K562 (cell line): ENCODE results near the gene FRMPD4. TPM values are rescaled to one million over a fixed set of nuclear protein-coding genes. Genes with fewer than 3 reads are reported as not detected.

Experiments
- ATAC-seq: fragments of 200-7000 bp; cut with Tn5 transposase; 3 replicates; pipeline ENCODE4 v1.9.1; 2020; ENCODE audit warnings: moderate library complexity
- BruUV-seq: library from RNA; stranded (reverse); fragments of 400-500 nt; replicated peaks from 2 replicates; lab custom pipeline; 2021; lab: Mats Ljungman, UMichigan
- CTCF ChIA-PET: fragments of 300-600 bp; formaldehyde crosslinking; extraction: SDS; loops from one replicate; lab custom pipeline; 2021; ENCODE audit warnings: low intra/inter-chr PET ratio; lab: Yijun Ruan, JAX
- POLR2A ChIA-PET: fragments of 300-600, 350-650 bp; sonication (Branson Sonifier 250); formaldehyde crosslinking; extraction: SDS; loops from one replicate; lab custom pipeline; 2021; ENCODE audit warnings: antibody characterized with exemption, inconsistent platforms; lab: Yijun Ruan, JAX
- DNase-seq, 4 experiments: peaks; one replicate each; pipeline versions ENCODE4 v3.0.0 to v3.0.0-alpha.2; 2011 to 2018; ENCODE audit warnings: low spot score in 3 of 4, mixed read lengths in 3 of 4; ENCODE audit errors: extremely low read depth in 1 of 4
- FAIRE-seq: peaks from 2 replicates; lab custom pipeline; 2011; peaks lifted over from hg19 to GRCh38; lab: Jason Lieb, UNC
- H2AFZ ChIP-seq: 2 replicates; pipeline ENCODE4 v1.6.0; 2011; ENCODE audit warnings: low read depth, low read length, control low read depth, inconsistent platforms
- H3K27ac ChIP-seq: fragments of 200-600 bp; 3 replicates; pipeline ENCODE4 v1.8.0; 2011; ENCODE audit warnings: low read depth, mild to moderate bottlenecking, control low read depth, inconsistent platforms, low read length, moderate library complexity, mixed read lengths; ENCODE audit errors: extremely low read depth
- H3K27me3 ChIP-seq, 2 experiments: fragments of 300-600 bp in 1 of 2; 2 replicates in 1 of 2; 3 replicates in 1 of 2; pipeline versions ENCODE4 v1.6.0 to v1.8.0; 2011; ENCODE audit warnings: inconsistent platforms in 2 of 2, low read length in 2 of 2, mild to moderate bottlenecking in 1 of 2, mixed read lengths in 1 of 2, moderate library complexity in 1 of 2; ENCODE audit not compliant: control insufficient read depth in 2 of 2, insufficient read depth in 2 of 2
- H3K36me3 ChIP-seq: fragments of 300-600 bp; 3 replicates; pipeline ENCODE4 v1.8.0; 2011; ENCODE audit warnings: mild to moderate bottlenecking, low read length, inconsistent platforms; ENCODE audit not compliant: control insufficient read depth, insufficient read depth
- H3K4me1 ChIP-seq, 2 experiments: fragments of 200-600 bp in 1 of 2; replicated peaks in 1 of 2; 2 replicates in 1 of 2; 3 replicates in 1 of 2; pipeline versions ENCODE4 v1.5.1 to v1.8.0; 2011; ENCODE audit warnings: inconsistent platforms in 2 of 2, low read length in 2 of 2, mild to moderate bottlenecking in 1 of 2, mixed read lengths in 1 of 2, moderate library complexity in 1 of 2; ENCODE audit not compliant: control insufficient read depth in 2 of 2, insufficient read depth in 2 of 2
- H3K4me2 ChIP-seq: 2 replicates; pipeline ENCODE4 v1.6.1; 2011; ENCODE audit warnings: low read length, control low read depth, inconsistent platforms, mixed read lengths; ENCODE audit not compliant: insufficient read depth
- H3K4me3 ChIP-seq: fragments of 200-600 bp; sonication (generic), shearing (Covaris generic); 2 replicates; pipeline ENCODE4 v1.5.1; 2016; ENCODE audit warnings: control low read depth, inconsistent platforms
- H3K79me2 ChIP-seq: fragments of 200-600 bp; 3 replicates; pipeline ENCODE4 v1.8.0; 2011; ENCODE audit warnings: low read length, inconsistent platforms; ENCODE audit not compliant: control insufficient read depth, insufficient read depth
- H3K9ac ChIP-seq, 2 experiments: 2 replicates each; pipeline versions ENCODE4 v1.6.0 to v1.6.1; 2011; ENCODE audit warnings: low read depth in 2 of 2, low read length in 2 of 2, control low read depth in 1 of 2, inconsistent platforms in 1 of 2, mild to moderate bottlenecking in 1 of 2, mixed read lengths in 1 of 2; ENCODE audit not compliant: insufficient read depth in 1 of 2
- H3K9me1 ChIP-seq: one replicate; pipeline ENCODE4 v1.6.0; 2011; ENCODE audit warnings: inconsistent platforms, mild to moderate bottlenecking, low read length, moderate library complexity; ENCODE audit not compliant: control insufficient read depth, insufficient read depth
- H3K9me3 ChIP-seq: replicated peaks from 2 replicates; pipeline ENCODE4 v1.5.1; 2011; ENCODE audit warnings: low read depth, low read length, inconsistent platforms; ENCODE audit not compliant: control insufficient read depth, insufficient read depth
- H4K20me1 ChIP-seq: replicated peaks from 2 replicates; pipeline ENCODE4 v1.6.1; 2011; ENCODE audit warnings: low read length, inconsistent platforms, mixed read lengths; ENCODE audit not compliant: control insufficient read depth, insufficient read depth
- CCNT2 ChIP-seq: IDR thresholded peaks from 2 replicates; pipeline ENCODE4 v1.6.1; 2011; ENCODE audit warnings: borderline replicate concordance, low read depth, mild to moderate bottlenecking, moderate library complexity, mixed read lengths, low read length; ENCODE audit not compliant: insufficient read length; ENCODE audit errors: extremely low read depth
- HDAC3 ChIP-seq: fragments of 450-650 bp; IDR thresholded peaks from 2 replicates; pipeline ENCODE4 v1.6.1; 2018; ENCODE audit warnings: borderline replicate concordance, mild to moderate bottlenecking, moderate library complexity; ENCODE audit not compliant: partially characterized antibody
- HMGN3 ChIP-seq: IDR thresholded peaks from 2 replicates; pipeline ENCODE4 v1.6.1; 2011; ENCODE audit warnings: borderline replicate concordance, low read depth, mild to moderate bottlenecking, mixed read lengths, low read length; ENCODE audit not compliant: insufficient read length; ENCODE audit errors: extremely low read depth
- HNRNPH1 ChIP-seq: fragments of 200-400 bp; formaldehyde crosslinking; optimal IDR thresholded peaks from 2 replicates; pipeline ENCODE3; 2017; ENCODE audit warnings: low read depth, mild to moderate bottlenecking, low read length, moderate library complexity
- PCBP1 ChIP-seq: fragments of 200-400 bp; formaldehyde crosslinking; IDR thresholded peaks from 2 replicates; pipeline ENCODE4 v1.6.1; 2018; ENCODE audit warnings: mild to moderate bottlenecking, low read depth, low read length; ENCODE audit not compliant: poor library complexity, severe bottlenecking
- RFX1 ChIP-seq: fragments of 450-650 bp; IDR thresholded peaks from 2 replicates; pipeline ENCODE4 v1.6.1; 2016; ENCODE audit warnings: mild to moderate bottlenecking, moderate library complexity
- WGBS: fragments of 100-300 bp; shearing (Covaris generic); methylation state at CpG from one replicate; pipeline ENCODE4 v1.1.6; 2016; ENCODE audit warnings: low coverage, mixed read lengths; ENCODE audit not compliant: insufficient coverage; ENCODE audit errors: missing lambda C conversion rate; 5-methylcytosine and 5-hydroxymethylcytosine counted together
- in situ Hi-C: fragments of 300-500 bp; cut with MboI; formaldehyde crosslinking; loops from 4 replicates; pipeline ENCODE4 v1.15.0; 2018; ENCODE audit warnings: inconsistent platforms, mixed read lengths
- intact Hi-C: fragments of 100-400 bp; cut with micrococcal nuclease; formaldehyde crosslinking; loops from 2 replicates; pipeline ENCODE4 v1.14.2; 2022
- polyA plus RNA-seq, 8 experiments: library from polyadenylated mRNA; depleted of rRNA in 4 of 8; stranded (reverse) in 5 of 8; unstranded in 3 of 8; fragments of >200 nt; fragmentation: Nextera tagmentation in 2 of 8; fragmentation: Illumina TruSeq in 1 of 8; extraction: Ambion mirVana in 2 of 8; extraction: Trizol in 1 of 8; gene quantifications; 2 replicates each; pipeline versions ENCODE4 v1.2.1 to v1.2.3, GENCODE V29; 2011 to 2014; ENCODE audit warnings: inconsistent platforms in 1 of 8, missing spikeins in 1 of 8
- total RNA-seq, 7 experiments: library from RNA; depleted of rRNA in 6 of 7; stranded (reverse); fragments of >200 nt in 6 of 7; fragmentation: Illumina TruSeq in 2 of 7; extraction: Trizol in 2 of 7; gene quantifications; 2 replicates each; pipeline versions ENCODE4 v1.2.1 to v1.2.3, GENCODE V29; 2011 to 2021; ENCODE audit warnings: low replicate concordance in 1 of 7
- TF ChIP-seq, protein P1 (sequence below): sonication (generic); formaldehyde crosslinking; IDR thresholded peaks from 2 replicates; pipeline ENCODE4 v1.4.0; 2020; ENCODE audit warnings: mild to moderate bottlenecking, missing genetic modification reagents
- TF ChIP-seq, protein P2 (sequence below): sonication (generic); formaldehyde crosslinking; IDR thresholded peaks from 2 replicates; pipeline ENCODE4 v1.5.0; 2020; ENCODE audit warnings: missing genetic modification reagents
- TF ChIP-seq, protein P3 (sequence below): IDR thresholded peaks from 2 replicates; pipeline ENCODE4 v1.6.1; 2014; ENCODE audit warnings: antibody characterized with exemption

Gene FRMPD4
- total and polyA plus RNA-seq, 9 of the 15 experiments (the other 6 are each of a cell fraction or from before 2014, with no cell fraction given): not detected

DNA sequence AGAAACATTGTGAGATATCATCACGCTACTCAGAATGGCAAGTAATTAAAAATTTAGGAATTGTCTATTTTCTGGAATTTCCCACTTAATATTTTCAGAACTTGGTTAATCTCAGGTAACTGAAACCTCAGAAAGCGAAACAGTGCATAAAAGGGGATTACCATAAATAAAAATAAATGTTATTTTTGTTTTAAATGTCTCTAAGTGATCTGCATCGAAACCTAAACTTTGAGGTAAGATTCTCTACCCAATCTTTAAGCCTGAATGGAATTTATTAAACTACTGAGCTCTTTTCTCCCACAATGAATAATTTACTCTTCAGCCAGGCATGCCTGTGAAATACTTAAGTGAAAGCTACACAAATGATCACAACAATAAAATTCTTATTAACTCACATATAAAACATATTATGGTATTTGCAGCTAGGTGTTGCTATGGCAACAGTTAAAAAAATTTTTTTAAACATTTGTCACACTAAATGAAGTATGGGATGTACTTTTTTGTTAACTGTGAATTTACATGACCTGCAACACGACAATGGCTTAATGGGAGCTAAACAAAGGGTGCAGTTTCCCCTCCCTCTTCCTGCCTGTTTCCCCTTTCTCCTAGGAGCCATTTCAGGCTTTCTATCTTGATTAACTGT lies 432.7 kb downstream of the FRMPD4 start:
- Histone ChIP-seq H3K4me1 (no peaks in the 10 kb centered on the region), H3K4me3 (no peak overlapping the region), H3K9ac (no peak overlapping the region), H2AFZ (no peak overlapping the region), H3K9me3 (no peaks in the 10 kb centered on the region), H3K9me1 (no peaks in the 10 kb centered on the region), H3K27ac (no peak overlapping the region), H3K36me3 (no peaks in the 10 kb centered on the region), H3K79me2 (no peaks in the 10 kb centered on the region), H3K27me3 (no peaks in the 10 kb centered on the region), H4K20me1 (no peaks in the 10 kb centered on the region), H3K4me2 (no peak overlapping the region)
- WGBS: 0% methylated on average over 4 of the region's 4 CpGs
- intact Hi-C loops: no loop called here
- BruUV-seq: no TSS peak
- no peak for ATAC-seq
- no peak for DNase-seq
- ChIA-PET CTCF (no interaction called here), POLR2A (no interaction called here)
- in situ Hi-C loops: no loop called here
- FAIRE-seq: no peak
- TF ChIP-seq HMGN3 (no peak), RFX1 (peak; percentile 64)

DNA sequence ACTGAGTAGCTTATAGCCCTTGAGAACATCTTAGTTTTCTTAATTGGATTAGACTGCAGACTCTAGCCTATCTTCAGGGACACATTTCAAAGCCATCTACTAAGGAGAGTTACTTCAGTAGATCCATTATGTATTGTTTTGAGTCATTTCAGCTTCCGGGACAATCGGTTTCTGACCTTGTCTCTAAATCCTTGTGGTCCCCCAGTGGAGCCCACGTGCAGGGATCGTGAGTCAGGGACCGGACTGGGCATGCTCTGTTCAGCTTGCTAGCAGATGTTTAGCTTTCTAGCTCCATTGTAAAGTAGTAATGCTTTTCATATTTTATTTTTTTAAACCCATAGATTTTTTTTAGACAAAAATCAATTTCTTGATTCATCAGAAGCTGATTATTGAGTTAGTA lies 441.0 kb downstream of the FRMPD4 start:
- Histone ChIP-seq H3K36me3 (no peaks in the 10 kb centered on the region), H2AFZ (no peak overlapping the region), H3K4me2 (no peak overlapping the region), H4K20me1 (no peaks in the 10 kb centered on the region), H3K79me2 (no peaks in the 10 kb centered on the region), H3K27ac (no peak overlapping the region), H3K9me1 (no peaks in the 10 kb centered on the region), H3K4me1 (no peaks in the 10 kb centered on the region), H3K4me3 (no peak overlapping the region), H3K27me3 (no peaks in the 10 kb centered on the region)
- CTCF ChIA-PET: no interaction called here
- in situ Hi-C loops: no loop called here
- no peak for DNase-seq
- BruUV-seq: no TSS peak
- POLR2A ChIA-PET: no interaction called here
- ATAC-seq: no peak
- FAIRE-seq: no peak
- intact Hi-C loops: no loop called here
- TF ChIP-seq CCNT2 (no peak), HDAC3 (no peak), HNRNPH1 (no peak), PCBP1 (no peak)
- TF ChIP-seq, protein P1, sequence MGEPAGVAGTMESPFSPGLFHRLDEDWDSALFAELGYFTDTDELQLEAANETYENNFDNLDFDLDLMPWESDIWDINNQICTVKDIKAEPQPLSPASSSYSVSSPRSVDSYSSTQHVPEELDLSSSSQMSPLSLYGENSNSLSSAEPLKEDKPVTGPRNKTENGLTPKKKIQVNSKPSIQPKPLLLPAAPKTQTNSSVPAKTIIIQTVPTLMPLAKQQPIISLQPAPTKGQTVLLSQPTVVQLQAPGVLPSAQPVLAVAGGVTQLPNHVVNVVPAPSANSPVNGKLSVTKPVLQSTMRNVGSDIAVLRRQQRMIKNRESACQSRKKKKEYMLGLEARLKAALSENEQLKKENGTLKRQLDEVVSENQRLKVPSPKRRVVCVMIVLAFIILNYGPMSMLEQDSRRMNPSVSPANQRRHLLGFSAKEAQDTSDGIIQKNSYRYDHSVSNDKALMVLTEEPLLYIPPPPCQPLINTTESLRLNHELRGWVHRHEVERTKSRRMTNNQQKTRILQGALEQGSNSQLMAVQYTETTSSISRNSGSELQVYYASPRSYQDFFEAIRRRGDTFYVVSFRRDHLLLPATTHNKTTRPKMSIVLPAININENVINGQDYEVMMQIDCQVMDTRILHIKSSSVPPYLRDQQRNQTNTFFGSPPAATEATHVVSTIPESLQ (CRISPR knock-in tag): no peak
- TF ChIP-seq, protein P2, sequence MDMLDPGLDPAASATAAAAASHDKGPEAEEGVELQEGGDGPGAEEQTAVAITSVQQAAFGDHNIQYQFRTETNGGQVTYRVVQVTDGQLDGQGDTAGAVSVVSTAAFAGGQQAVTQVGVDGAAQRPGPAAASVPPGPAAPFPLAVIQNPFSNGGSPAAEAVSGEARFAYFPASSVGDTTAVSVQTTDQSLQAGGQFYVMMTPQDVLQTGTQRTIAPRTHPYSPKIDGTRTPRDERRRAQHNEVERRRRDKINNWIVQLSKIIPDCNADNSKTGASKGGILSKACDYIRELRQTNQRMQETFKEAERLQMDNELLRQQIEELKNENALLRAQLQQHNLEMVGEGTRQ (CRISPR knock-in tag): no peak
- TF ChIP-seq, protein P3, sequence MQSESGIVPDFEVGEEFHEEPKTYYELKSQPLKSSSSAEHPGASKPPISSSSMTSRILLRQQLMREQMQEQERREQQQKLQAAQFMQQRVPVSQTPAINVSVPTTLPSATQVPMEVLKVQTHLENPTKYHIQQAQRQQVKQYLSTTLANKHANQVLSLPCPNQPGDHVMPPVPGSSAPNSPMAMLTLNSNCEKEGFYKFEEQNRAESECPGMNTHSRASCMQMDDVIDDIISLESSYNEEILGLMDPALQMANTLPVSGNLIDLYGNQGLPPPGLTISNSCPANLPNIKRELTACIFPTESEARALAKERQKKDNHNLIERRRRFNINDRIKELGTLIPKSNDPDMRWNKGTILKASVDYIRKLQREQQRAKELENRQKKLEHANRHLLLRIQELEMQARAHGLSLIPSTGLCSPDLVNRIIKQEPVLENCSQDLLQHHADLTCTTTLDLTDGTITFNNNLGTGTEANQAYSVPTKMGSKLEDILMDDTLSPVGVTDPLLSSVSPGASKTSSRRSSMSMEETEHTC: no peak
- TF ChIP-seq, all 486 proteins: peak for 0
- Histone ChIP-seq H3K9ac (no peak overlapping the region), H3K9me3 (no peaks in the 10 kb centered on the region)
- WGBS: 0% methylated on average over 5 of the region's 5 CpGs
